ENCODE results near the gene ARHGAP19. TPM values are rescaled to one million over a fixed set of nuclear protein-coding genes. Genes with fewer than 3 reads are reported as not detected.

Gene ARHGAP19, protein sequence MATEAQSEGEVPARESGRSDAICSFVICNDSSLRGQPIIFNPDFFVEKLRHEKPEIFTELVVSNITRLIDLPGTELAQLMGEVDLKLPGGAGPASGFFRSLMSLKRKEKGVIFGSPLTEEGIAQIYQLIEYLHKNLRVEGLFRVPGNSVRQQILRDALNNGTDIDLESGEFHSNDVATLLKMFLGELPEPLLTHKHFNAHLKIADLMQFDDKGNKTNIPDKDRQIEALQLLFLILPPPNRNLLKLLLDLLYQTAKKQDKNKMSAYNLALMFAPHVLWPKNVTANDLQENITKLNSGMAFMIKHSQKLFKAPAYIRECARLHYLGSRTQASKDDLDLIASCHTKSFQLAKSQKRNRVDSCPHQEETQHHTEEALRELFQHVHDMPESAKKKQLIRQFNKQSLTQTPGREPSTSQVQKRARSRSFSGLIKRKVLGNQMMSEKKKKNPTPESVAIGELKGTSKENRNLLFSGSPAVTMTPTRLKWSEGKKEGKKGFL
- 10 to 100 TPM in 1 of 4 donors, 1 to 10 TPM in 3; 5.7 to 10.4 (median 9.2) TPM for total RNA-seq

DNA sequence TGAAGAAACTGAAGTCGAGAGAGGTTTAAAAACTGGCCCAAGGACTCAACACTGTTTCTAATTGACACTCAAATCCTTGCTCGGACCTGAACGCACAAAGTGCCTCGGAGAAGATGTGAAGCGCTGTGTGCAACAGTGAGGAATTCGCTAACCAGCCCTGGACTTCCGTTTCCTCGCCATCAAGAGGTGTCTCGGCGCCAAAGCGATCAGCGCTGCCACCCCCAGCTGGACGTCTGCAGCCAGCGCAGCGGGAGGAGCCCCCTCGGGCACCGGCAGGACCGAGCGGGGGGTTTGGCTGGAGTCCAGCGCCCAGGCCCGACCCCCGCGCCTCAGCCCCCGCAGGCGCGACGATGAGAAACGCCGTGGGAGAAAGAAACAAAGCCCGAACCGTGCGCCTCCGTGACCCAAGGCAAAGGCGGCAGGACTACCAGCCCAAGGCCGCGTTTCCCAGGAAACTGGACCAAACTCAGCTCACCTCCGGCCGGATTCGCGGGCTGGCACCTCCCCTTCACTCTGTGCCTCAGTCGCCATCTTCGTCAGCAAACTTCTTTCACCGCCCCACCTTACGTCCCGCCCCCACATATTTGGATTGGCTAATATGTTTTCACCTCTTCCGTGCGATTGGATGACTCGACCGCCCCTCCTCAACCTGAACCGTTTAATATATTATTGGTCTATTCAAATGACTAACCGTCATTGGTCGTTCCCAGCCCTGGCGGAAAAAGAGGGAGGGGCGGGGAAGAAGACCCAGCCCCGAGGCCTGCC lies at the start of gene ARHGAP19:
Gene ARHGAP19 (minus strand): TSS at position 541 of the 765 bp plus-strand sequence. CDS start 10 bp downstream, at position 531.
- TF ChIP-seq, protein P1, sequence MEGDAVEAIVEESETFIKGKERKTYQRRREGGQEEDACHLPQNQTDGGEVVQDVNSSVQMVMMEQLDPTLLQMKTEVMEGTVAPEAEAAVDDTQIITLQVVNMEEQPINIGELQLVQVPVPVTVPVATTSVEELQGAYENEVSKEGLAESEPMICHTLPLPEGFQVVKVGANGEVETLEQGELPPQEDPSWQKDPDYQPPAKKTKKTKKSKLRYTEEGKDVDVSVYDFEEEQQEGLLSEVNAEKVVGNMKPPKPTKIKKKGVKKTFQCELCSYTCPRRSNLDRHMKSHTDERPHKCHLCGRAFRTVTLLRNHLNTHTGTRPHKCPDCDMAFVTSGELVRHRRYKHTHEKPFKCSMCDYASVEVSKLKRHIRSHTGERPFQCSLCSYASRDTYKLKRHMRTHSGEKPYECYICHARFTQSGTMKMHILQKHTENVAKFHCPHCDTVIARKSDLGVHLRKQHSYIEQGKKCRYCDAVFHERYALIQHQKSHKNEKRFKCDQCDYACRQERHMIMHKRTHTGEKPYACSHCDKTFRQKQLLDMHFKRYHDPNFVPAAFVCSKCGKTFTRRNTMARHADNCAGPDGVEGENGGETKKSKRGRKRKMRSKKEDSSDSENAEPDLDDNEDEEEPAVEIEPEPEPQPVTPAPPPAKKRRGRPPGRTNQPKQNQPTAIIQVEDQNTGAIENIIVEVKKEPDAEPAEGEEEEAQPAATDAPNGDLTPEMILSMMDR (IDR thresholded peaks at IDR 0.05; ENCODE audit: low read depth) = no peak

DNA sequence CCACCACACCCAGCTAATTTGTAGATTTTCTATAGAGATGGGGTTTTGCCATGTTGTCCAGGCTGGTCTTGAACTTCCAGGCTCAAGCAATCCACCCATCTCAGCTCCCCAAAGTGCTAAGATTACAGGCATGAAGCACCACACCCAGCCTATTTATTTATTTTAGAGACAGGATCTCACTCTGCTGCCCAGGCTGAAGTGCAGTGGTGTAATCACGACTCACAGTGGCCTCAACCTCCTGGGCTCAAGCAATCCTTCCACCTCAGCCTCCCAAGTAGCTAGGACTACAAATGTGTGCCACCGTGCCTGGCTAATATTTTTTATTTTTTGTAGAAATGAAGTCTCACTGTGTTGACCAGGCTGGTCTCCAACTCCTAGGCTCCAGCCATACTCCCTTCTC lies 49.0 kb upstream of the ARHGAP19 start:
- TF ChIP-seq, protein P1 (IDR thresholded peaks at IDR 0.05; ENCODE audit: low read depth) = no peak

DNA sequence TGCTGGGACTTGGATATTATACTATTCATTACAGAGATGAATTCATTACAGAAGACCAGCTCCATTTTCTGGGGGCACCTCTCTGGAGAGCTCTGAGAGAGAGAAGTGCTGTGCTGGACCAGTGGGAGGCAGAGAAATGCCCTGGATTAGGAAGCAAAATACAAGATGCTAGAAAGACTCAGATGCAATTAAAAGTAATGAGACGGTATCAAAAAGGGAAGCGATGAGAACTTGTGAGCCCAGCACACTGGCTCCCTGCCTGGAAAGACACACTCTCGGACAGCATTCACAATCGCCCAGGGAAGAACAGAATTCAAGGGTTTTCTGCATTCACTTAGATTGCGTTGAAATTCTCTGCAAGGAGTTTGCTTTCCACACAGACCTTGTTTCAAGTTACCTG lies 45.6 kb upstream of the ARHGAP19 start:
- TF ChIP-seq, protein P1 (IDR thresholded peaks at IDR 0.05; ENCODE audit: low read depth) = no peak

DNA sequence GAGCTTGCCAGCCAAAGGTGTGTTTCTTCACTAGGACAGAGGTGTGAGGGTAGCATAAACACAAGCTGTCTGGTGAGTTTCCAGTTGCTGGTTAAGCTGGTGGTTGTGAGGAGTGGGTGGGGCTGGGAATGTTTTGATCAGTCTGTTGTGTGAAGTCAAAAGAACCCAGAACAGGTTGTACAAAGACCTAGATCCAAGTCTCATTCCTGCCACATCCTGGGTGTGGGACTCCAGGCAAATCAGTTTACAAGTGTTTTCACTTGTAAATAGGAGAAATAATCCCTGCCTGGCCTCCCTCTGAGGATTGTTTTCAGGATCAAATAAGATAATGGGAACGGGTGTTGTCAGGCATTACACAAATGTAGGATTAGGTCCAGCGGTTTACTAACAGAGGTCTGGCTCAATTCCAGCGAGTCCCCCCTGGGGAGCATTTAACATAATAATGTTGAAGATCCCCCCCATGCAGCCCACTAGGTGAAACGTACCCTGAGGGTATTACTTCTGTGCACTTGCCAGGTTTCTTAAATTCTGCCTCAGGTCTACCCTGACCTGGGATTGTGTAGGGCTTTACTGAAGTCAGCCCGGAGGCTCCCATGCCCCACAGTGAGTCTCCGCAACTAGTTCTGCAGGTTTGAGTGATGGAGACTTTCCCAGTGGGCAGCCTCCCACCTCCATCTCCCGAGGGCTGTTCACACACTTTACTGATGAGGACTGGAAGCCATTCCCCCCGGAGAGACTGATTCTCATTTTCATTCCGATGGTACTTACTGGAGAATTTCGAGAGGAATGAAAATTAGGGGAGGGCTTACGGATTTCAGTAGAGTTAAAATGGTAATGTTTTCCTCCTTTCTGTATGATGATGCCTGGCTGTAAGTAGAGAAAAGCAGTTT lies 44.8 kb upstream of the ARHGAP19 start:
- TF ChIP-seq, protein P1 (IDR thresholded peaks at IDR 0.05; ENCODE audit: low read depth) = no peak

DNA sequence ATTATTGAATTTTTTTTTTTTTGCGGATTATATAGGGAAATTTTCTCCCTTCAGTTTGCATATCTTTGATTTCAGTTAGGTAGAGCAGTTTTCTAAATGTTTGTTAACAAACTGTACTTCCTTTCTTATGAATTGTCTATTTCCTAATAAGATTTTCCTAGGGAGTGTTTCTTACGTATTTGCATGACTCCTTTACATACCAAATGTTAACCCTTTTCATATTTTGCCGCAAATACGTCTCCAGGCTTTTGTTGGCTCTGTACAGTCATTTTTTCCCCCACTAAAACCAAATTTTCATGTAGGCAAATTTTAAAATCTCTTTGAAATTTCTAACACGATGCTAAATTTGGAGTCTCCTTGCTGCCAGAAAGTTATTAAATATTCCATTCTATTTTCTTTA lies 44.0 kb upstream of the ARHGAP19 start:
- TF ChIP-seq, protein P1 (IDR thresholded peaks at IDR 0.05; ENCODE audit: low read depth) = no peak

DNA sequence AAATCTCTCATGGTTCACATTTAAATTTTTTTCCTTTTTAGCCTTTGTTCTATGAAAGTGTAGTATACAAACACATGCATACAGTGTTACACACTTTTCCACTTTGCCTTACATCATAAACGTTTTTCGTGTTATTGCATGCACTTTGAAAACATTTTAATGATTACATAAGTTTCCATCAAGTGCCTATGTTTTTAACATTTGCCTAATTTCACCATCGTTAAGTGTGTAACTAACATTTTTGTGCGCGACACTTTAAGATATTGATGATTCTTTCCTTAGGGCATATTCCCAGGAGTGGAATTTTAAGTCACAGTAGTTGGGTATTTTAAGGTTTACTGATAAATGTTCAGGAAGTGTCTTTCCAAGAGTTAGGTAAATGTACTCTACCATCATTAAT lies 43.6 kb upstream of the ARHGAP19 start:
- TF ChIP-seq, protein P1 (IDR thresholded peaks at IDR 0.05; ENCODE audit: low read depth) = no peak

All from subcutaneous adipose tissue (tissue), 4 donors.